Inflammatory macrophage (primary cell): ENCODE measurements around the gene USP32.

ENCODE experiments used
- DNase-seq, 2 donors: peaks; one replicate each; pipeline ENCODE4 v3.0.0-alpha.2; 2020 to 2022

The USP32 gene

DNA sequence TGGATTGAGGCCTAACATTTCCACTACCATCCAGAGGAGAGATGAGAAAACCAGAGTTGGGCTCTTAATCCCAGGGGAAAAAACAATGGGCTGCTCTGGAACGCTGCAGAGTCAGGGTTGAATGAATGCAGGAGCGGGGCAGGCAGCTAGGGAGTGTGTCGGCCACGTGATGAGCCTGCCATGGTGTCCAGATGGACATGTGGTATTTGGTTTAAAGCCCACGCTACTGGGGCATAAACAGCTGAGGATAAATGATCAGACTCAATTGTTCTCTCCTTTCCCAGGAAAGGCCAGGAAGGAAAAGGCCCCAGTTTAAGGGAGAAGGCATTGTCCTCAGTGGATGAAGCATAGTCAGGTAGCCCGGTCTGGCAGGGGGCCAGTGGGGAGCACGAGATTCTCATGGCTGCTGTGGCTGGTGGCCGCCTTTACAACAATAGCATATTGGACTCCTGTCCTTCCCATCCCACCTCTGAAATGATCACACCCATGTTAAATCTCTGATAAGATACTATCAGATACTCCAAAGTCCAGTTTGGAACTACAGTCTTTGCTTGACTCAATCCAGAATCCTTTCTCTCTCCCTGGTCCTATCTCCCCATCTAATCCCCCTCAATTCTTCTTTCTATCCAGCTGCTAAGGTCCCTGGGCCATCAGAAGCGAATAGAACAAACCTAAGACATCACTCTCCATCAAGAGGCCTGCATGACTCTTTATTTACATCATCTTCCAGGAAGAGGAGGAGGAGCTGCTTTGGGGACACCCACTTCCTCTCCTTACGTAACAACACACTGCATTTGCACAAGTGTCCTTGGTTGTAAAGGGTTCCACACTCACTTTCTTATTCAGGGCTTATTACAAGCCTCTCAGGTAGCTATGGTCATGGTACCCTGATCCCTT is 221.8 kb downstream of the USP32 start:
- peak; percentile 75 to 86 for DNase-seq

DNA sequence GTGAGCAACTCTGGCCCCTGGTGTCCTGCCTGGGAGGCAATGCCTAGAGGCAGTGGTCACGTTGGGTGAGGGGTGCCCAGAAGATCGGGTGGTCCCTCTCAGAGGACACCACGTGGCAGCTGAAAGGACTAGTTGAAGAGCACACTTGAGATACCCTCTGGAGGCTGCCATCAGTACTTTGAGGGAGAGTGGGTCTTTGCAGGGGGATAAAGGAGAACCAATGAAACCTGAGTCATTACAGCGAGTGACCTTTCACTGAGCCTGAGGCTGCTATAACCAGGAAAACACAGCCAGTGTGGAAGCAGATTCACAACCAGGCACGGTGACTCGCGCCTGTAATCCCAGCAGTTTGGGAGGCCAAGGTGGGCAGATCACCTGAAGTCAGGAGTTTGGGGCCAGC is 223.3 kb downstream of the USP32 start:
- no peak for DNase-seq

- DNase-seq = peak; percentile 30 to 47
These were observed 224.7 kb downstream of the USP32 start for GRCh38 chr17:60167065-60167741.

GRCh38 chr17:60165971-60166370 is 226.0 kb downstream of the USP32 start:
- no peak for DNase-seq

GRCh38 chr17:60165223-60165622 is 226.7 kb downstream of the USP32 start:
- DNase-seq = no peak

DNA sequence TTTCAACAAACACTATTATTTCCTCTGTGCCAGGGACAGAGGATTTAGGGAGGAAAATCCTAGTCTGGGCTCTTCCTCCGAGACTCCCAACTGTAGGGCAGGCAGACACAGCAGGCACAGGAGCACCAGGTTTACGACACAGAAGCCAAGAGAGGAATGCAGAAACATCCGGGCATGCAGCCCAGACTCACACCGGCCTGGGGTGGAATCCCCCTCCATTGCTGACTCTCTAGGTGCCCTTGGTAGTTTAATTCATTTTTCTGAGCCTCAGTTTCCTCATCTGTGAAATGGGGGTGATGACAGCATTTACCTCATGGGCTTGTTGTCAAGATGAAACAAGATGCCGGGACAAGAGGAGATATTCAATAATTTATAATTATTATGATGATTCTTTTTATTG is 227.2 kb downstream of the USP32 start:
- no peak for DNase-seq

- DNase-seq = no peak
These were observed 227.8 kb downstream of the USP32 start for GRCh38 chr17:60164164-60164563.

DNA sequence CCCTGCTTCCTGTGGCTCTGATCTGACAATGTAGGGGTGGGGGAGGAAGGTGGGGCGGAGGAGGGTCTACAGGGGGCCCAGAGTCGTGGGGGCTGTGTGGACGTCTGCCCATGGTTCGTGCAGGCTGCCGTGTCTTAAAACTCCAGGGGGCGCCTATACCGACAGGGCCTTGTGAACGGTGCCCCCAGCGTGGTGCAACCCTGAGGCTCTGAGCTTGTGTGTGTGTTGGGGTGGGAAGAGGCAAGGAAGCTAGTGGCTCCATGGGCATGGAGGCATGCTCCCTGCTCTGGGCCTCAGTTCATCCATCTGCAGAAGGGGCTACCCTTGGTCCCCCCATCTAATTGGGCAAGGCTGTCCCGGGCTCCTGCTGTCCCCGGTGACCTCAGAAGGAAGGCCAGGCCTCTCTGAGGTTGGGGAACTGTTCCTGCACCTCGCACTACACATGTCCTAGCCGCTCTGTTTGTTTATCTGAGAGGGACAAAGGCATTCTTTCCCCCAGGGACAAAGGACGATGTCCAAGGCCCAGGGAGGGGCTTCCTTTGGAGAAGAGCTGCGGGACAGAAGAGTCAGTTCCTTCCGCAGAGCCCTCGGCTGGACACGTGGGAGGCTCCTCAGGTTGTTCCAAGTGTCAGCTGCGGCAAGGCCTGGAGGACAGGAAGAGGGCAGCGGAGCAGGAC is 228.7 kb downstream of the USP32 start:
- DNase-seq = no peak

DNA sequence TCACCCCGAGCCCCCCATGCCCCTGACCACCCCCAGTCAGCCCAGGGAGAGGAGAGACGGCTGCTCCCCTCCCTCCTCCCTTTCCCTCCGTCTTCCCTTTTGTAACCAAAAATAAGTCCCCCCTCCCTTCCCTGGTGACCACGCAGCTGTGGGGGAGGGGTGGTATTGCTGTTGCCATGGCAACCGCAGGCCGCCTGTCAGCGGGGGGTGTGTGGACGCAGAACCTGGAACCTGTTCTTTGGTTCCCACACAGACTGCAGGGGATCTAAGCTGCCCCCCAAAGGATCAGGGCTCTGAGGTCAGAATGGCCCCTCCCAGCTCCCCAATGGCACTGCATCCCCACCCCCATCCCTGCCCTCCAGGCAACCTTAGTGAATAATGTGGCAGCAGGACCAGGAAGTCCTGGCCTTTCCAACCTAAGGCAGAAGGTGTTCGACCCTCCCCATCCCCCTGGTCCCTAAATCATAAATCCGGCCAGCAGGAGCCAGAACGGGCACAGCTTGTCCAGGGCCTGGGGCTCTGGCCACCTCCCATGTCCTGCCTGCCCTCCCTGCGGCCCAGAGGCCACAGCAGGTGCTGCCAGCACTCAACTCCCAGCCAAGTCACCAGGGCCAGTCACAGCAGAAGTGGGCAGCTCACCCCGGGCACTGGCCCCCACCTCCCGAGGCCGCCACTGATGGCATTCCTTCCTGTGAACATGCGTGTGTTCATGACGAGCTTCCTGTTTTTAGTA is 230.2 kb downstream of the USP32 start:
- peak; percentile 40 to 42 for DNase-seq

GRCh38 chr17:60160829-60161501 is 231.0 kb downstream of the USP32 start:
- DNase-seq = no peak

- DNase-seq = no peak
These were observed 232.5 kb downstream of the USP32 start for GRCh38 chr17:60159479-60159866.

DNA sequence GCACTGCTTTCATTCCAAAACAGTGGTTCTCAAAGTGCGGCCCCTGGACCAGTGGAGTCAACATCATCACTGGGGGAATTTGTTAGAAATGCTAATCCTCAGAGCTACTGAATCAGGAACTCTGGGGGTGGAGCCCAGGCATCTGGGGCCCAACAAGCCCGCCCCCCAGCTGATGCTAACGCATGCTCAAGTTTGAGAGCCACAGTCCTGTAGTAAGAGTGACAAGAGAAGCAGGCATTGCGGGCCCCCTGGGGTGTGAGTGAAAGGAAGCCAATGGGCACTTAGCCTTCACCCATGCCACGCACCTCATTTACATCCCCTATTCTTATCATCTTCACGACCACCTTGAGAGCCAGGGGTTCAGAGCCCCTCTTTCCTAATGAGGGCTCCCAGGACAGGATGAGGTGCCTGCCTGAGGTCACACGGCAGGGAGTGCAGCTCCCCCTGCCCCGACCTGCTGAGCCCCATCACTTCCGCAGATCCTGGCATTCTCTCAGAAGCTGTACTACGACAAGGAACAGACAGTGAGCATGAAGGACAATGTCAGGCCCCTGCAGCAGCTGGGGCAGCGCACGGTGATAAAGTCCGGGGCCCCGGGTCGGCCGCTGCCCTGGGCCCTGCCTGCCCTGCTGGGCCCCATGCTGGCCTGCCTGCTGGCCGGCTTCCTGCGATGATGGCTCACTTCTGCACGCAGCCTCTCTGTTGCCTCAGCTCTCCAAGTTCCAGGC is 233.0 kb downstream of the USP32 start:
- no peak for DNase-seq

- no peak for DNase-seq
These were observed 234.4 kb downstream of the USP32 start for GRCh38 chr17:60157487-60158040.

DNA sequence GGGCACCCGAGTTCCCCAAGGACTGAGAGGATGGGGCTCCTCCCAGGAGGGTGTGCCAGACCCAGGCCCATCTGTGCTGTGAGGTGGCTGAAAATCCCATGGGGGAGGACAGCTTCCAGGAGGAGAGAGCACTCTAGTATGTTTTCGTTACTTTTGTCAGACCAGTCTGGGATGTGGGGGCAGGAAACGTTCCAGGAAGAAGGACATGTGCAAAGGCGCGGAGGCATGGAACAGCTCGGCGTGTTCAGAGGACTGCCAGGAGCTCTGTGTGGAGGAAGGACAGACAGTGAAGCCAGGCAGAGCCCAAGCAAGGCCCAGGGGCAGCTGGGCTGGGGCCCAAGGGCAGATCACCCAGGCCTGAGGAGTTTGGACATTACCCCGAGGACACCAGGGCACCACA is 235.2 kb downstream of the USP32 start:
- DNase-seq = no peak

DNA sequence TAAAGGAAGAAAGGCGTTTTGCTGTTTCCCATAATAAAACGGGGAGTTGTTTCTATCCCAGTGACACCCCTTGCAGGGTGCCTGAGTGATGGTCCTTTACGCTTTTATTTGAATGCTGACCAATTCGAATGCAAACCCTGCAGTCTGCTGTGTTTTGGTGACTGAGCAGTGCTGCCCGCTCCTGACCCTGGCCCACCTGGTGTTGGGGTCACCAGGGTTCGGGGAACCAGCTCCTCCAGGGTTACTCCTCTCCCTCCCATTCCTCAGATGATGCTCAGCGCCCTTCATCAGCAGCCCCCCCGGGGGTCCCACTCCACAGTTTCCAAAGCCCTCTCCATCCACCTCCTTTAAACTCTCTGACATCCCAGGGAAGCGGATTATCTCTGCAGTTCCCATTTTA is 236.1 kb downstream of the USP32 start:
- DNase-seq = no peak

GRCh38 chr17:60155427-60155814 is 236.5 kb downstream of the USP32 start:
- DNase-seq = no peak

GRCh38 chr17:60154616-60155426 is 237.1 kb downstream of the USP32 start:
- no peak for DNase-seq

GRCh38 chr17:60153606-60154390 is 238.1 kb downstream of the USP32 start:
- no peak for DNase-seq

DNA sequence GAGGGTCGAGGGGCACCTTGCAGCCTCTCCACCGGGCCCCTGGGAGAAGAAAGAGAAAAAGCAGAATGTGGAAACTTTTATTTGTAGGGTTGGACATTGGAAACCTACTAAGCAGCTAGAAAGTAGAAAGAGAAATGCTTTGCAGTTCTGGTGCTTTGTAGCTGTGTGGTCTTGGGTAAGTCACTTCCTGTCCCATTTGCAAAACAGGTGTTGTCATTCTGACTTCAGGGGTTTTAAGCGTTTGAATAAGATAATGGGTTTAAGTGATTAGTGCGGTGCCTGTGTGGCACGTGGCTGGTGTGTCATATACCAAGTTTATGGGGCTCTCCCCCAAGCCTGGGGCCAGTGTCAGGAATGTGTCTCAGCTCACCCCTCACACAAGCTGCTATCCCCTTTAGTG is 240.6 kb downstream of the USP32 start:
- DNase-seq = no peak
